IPS DF 6.9 (cell line): Measurements from ENCODE around the gene KCNJ8.

Source experiments
- DNase-seq: peaks from one replicate; pipeline ENCODE4 v3.0.0-alpha.2; 2013; ENCODE audit warnings: low read depth, low spot score
- H3K27ac ChIP-seq: one replicate; pipeline ENCODE4 v1.5.1; 2013; ENCODE audit warnings: low read length, control low read depth
- H3K27me3 ChIP-seq: 2 replicates; pipeline ENCODE4 v1.6.1; 2013; ENCODE audit warnings: mild to moderate bottlenecking, low read length; ENCODE audit not compliant: control insufficient read depth, insufficient read depth
- H3K36me3 ChIP-seq: 2 replicates; pipeline ENCODE4 v1.6.1; 2013; ENCODE audit warnings: low read length; ENCODE audit not compliant: control insufficient read depth, insufficient read depth
- H3K4me1 ChIP-seq: 2 replicates; pipeline ENCODE4 v1.6.1; 2013; ENCODE audit warnings: low read length; ENCODE audit not compliant: control insufficient read depth, insufficient read depth
- H3K4me3 ChIP-seq: 2 replicates; pipeline ENCODE4 v1.5.1; 2013; ENCODE audit warnings: mild to moderate bottlenecking, low read length
- H3K9me3 ChIP-seq: 2 replicates; pipeline ENCODE4 v1.6.1; 2013; ENCODE audit warnings: low read length, inconsistent platforms; ENCODE audit not compliant: control insufficient read depth, insufficient read depth
- WGBS: extraction: QIAGEN DNeasy Blood & Tissue Kit; methylation state at CpG from one replicate; pipeline ENCODE4 v1.1.7; 2013; ENCODE audit warnings: mixed read lengths, missing lambda C conversion rate; ENCODE audit not compliant: insufficient read length, insufficient coverage; 5-methylcytosine and 5-hydroxymethylcytosine counted together

Gene KCNJ8

DNA sequence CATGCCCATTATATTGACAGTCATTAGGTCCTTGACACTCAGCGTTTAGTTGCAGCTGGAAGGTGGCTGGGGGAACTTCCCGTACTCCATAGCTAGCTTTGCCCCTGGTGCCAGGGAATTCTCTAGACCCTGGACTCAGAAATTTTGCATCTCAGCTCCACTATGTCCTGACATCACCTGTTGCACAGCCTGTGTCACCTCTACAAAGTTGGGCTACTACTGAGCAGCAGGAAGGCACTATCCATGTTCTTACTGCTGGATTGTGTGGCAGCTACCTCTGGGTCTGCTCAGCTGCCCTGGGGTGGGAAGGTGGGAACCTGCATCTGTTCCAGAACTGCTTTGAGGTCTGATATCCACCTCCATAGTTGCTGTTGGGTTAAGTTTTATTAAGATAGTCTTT is 11.0 kb downstream of the KCNJ8 start:
- Histone ChIP-seq H3K36me3 (no peaks in the 10 kb centered on the region), H3K9me3 (no peaks in the 10 kb centered on the region), H3K4me3 (no peak overlapping the region), H3K4me1 (no peaks in the 10 kb centered on the region), H3K27ac (no peak overlapping the region), H3K27me3 (no peaks in the 10 kb centered on the region)
- no CpG with 5 or more reads among the region's 2 CpGs for WGBS
- no peak for DNase-seq

DNA sequence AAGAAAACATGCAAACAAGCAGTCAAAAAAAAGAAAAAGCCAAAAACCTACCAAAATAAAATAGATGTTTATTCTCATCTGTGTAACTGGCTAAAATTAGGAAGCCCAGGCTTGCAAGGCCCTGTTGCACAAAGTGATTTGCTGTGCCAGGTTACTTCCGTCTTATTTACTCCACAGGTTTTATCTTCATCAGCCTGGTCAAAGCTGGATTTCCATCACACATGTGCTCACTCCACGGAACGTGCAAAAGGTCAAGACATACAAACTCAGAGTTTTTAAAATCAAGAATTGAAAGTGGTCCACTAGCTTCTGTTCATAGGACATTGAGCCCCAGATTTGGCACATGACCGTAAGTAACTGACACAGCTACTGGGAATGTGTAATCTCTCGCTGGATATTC is 14.8 kb downstream of the KCNJ8 start:
- H3K4me1 ChIP-seq, result no peaks in the 10 kb centered on the region
- H3K9me3 ChIP-seq, result no peaks in the 10 kb centered on the region
- H3K36me3 ChIP-seq, result no peaks in the 10 kb centered on the region
- no peak overlapping the region for H3K27ac ChIP-seq
- no CpG with 5 or more reads among the region's 5 CpGs for WGBS
- H3K27me3 ChIP-seq, result no peaks in the 10 kb centered on the region
- no peak for DNase-seq
- no peak overlapping the region for H3K4me3 ChIP-seq

DNA sequence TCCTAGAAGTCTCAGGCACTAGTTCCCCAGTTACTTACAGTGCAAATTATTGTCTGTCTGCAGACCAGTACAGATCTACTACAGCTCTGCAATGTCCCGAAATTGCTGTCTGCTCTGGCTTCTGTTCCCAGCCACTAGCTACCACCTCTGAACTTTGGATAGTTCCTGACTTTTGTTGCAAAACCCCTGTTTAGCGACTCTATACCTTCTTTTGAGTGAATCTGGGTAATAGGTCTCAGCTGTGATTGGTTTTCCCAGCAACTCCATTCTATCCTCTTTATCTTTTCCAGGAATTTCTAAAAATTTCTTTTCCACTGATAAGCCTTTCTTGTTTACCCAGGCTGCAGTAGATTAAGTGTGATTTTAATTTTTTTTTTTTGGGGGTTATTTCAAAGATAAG is 16.8 kb downstream of the KCNJ8 start:
- Histone ChIP-seq H3K27me3 (no peaks in the 10 kb centered on the region), H3K4me3 (no peak overlapping the region), H3K4me1 (no peaks in the 10 kb centered on the region), H3K9me3 (no peaks in the 10 kb centered on the region), H3K27ac (no peak overlapping the region), H3K36me3 (no peaks in the 10 kb centered on the region)
- DNase-seq, result no peak
- no CpG with 5 or more reads among the region's 2 CpGs for WGBS

DNA sequence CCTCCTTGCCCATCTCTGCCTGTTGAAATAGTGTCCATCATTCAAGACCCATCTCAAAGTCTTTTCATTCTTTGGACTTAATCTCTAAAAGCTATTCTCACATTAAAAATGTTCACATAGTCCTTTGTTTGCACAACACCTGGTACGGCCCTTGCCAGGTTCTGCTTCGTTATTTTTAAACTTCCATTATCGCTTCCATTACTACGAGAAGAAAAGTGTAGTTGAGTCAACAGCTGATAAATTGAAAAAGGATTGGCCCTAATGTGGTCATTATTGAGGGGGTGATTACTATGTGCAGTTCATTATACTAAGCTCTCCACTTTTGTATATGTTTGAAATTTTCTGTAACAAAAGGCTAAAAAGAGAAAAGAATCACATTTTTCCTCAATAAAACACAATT is 17.8 kb downstream of the KCNJ8 start:
- no peak overlapping the region for H3K27ac ChIP-seq
- H3K4me1 ChIP-seq, result no peaks in the 10 kb centered on the region
- H3K36me3 ChIP-seq, result no peaks in the 10 kb centered on the region
- no peaks in the 10 kb centered on the region for H3K27me3 ChIP-seq
- H3K4me3 ChIP-seq, result no peak overlapping the region
- H3K9me3 ChIP-seq, result no peaks in the 10 kb centered on the region
- no peak for DNase-seq
- WGBS, result no CpG with 5 or more reads among the region's 4 CpGs

DNA sequence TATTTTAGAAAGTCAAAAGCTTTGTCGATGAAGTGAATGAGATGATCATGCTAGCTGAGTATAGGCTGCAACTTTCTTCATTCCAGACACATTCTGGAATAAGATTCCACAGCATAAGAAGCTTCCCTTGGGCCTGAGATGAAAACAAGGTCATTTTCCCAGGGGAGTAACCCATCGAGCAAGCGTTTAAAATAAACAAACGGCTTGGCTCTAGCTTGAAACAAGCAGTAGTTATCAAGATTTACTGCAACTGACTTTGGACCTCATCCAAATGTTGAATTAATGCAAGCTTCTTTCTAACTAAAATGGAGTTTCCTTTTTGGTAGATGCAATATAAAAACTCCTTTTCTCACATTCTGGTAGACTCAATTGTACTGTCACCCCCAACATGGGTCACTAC is 23.0 kb downstream of the KCNJ8 start:
- H3K9me3 ChIP-seq, result no peaks in the 10 kb centered on the region
- no peaks in the 10 kb centered on the region for H3K27me3 ChIP-seq
- H3K27ac ChIP-seq, result no peak overlapping the region
- DNase-seq, result no peak
- H3K4me3 ChIP-seq, result no peak overlapping the region
- no peaks in the 10 kb centered on the region for H3K36me3 ChIP-seq
- H3K4me1 ChIP-seq, result no peaks in the 10 kb centered on the region
- no CpG with 5 or more reads among the region's 4 CpGs for WGBS

DNA sequence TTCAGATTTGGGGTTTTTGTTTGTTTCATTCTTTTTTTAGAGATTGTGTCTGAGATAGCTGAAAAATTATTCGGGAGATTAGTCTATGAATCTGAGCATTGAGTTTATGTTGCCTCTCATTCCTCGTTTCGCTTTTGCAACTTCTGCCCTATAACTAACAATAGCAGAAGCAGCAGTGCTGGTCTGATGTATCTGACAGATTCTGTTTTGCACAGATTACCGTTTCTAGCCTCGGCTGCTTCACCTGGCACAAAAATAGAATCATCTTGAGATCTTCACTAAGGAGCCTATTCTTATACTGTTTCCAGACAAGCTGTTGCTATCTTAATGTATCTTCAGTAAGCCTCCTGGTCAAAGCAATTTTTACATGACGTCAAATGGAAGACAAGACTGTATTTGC is 29.2 kb downstream of the KCNJ8 start:
- Histone ChIP-seq H3K9me3 (no peaks in the 10 kb centered on the region), H3K4me1 (no peaks in the 10 kb centered on the region), H3K4me3 (no peak overlapping the region), H3K27ac (no peak overlapping the region), H3K27me3 (no peaks in the 10 kb centered on the region), H3K36me3 (no peaks in the 10 kb centered on the region)
- DNase-seq, result no peak
- no CpG with 5 or more reads among the region's 6 CpGs for WGBS

DNA sequence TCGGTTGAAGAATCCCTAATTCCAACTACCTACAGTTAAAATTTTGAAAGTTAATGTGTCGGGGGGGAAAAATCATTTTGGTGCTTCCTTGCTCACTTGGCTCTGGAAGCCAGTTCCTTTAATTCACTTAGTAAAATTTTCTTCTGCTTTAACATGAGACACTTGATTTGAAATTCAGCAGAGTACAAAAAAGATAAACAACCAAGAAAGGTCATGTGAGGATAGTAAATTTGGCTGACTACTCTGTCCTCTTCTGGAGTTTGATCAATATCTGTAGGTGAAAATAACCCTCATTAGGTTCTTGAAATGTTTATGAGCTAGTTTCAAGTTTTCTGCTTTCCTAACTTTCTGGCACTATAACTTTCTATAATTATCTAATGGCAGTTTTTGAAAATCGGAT is 43.4 kb downstream of the KCNJ8 start:
- H3K4me1 ChIP-seq, result no peaks in the 10 kb centered on the region
- H3K4me3 ChIP-seq, result no peak overlapping the region
- no CpG with 5 or more reads among the region's 3 CpGs for WGBS
- no peak for DNase-seq
- H3K36me3 ChIP-seq, result no peaks in the 10 kb centered on the region
- no peaks in the 10 kb centered on the region for H3K27me3 ChIP-seq
- H3K27ac ChIP-seq, result no peak overlapping the region
- no peaks in the 10 kb centered on the region for H3K9me3 ChIP-seq

DNA sequence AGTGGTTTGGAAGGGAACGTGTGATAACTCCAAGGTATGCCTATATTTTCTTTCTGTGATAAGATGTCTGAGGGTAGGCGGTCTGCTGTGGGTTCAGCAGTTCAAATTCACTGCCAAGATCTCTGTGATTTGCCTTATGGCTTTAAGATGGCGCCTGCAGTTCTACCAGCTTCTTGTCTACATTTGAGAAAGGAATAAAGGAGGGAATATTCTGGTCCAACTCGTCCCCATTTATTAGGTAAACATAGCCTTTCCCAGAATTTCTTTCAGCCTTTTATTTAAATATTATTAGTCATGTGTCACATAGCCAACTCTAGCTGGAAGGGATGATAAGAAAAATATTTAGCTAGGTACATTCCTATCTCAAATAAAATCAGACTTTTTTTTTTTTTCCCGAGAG is 48.8 kb downstream of the KCNJ8 start:
- no peaks in the 10 kb centered on the region for H3K27me3 ChIP-seq
- WGBS, result no CpG with 5 or more reads among the region's 5 CpGs

DNA sequence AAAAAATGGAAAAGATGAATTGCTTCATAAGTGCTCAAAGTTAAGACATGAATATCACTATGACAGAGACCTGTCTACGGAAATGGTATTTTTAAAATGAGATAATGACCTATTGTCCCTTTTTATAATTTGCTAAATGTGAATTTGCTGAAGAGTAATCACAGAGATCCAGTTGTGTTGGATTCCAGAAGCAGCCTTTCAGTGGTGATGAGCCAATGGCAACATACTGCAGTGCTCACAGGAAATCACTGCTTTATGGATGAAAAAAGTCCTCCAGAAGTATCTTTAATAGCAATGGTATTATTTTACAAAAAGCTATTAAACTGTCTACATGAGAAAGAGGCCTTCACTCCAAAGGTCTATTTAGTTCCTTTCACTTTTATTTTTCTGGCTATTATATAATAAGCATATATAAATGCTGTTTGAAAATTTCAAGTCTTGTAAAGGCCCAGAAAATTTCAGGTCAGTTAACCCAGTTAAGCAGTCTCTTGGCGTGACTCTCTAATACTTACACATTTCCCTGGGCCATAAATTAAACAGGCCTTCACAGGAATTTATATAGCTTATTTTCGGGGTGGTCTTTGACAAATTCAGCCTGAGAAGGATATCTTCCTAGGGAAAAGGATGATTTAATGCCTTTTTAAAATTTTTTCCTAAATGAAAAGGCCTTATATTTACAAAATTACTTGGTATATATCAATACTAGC is 55.4 kb downstream of the KCNJ8 start:
- no peak for DNase-seq
- no CpG with 5 or more reads among the region's 3 CpGs for WGBS

More for the DNA sequence above, 48.8 kb downstream of the KCNJ8 start:
- H3K4me1 ChIP-seq, result no peaks in the 10 kb centered on the region
- H3K36me3 ChIP-seq, result no peaks in the 10 kb centered on the region
- no peak overlapping the region for H3K27ac ChIP-seq
- H3K9me3 ChIP-seq, result no peaks in the 10 kb centered on the region
- no peak overlapping the region for H3K4me3 ChIP-seq
- DNase-seq, result no peak

DNA sequence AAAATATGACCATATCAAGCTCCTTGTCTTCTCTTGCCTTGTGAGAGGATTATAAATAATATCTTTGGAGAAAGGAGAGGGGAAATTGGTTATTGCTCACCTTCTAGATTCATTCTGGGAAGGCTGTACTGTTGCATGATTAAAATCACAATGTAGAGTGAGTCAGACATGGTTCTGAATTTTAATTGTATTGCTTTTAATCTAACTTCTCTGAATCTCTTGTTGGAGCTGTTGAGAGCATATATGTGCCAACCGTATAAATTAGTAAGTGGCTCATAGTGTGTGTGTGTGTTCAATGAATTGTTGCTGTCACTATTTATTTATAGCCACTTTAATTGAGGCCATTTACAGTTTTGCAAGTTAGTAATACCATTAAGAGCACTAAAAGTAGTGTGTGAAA is 56.1 kb downstream of the KCNJ8 start:
- no peaks in the 10 kb centered on the region for H3K4me1 ChIP-seq
- no peak overlapping the region for H3K27ac ChIP-seq
- no peaks in the 10 kb centered on the region for H3K9me3 ChIP-seq
- no peak overlapping the region for H3K4me3 ChIP-seq
- no peak for DNase-seq
- no peaks in the 10 kb centered on the region for H3K36me3 ChIP-seq
- WGBS, result no CpG with 5 or more reads among the region's 1 CpG
- no peaks in the 10 kb centered on the region for H3K27me3 ChIP-seq

More for the DNA sequence above, 55.4 kb downstream of the KCNJ8 start:
- Histone ChIP-seq H3K27ac (no peak overlapping the region), H3K36me3 (no peaks in the 10 kb centered on the region), H3K4me3 (no peak overlapping the region), H3K4me1 (no peaks in the 10 kb centered on the region), H3K9me3 (no peaks in the 10 kb centered on the region), H3K27me3 (no peaks in the 10 kb centered on the region)

DNA sequence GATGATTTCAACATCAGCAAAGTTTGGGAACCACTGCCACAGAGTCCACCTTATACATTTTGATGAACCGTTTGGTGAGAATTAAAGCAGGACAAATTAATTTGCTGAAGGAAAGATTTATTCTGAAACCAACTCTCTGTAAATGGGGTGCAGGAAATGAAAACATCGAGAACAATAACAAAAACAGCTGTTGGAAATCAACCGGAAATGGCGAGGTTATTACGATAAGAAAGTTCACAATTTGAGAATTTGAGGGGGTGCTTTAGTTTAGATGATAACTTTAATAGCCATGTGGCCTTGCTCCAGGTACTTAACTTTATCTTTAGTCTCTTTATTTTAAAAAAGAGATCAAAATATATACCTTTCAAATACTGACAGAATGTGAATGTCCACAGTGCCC is 56.7 kb downstream of the KCNJ8 start:
- H3K4me3 ChIP-seq, result no peak overlapping the region
- H3K4me1 ChIP-seq, result no peaks in the 10 kb centered on the region
- H3K27me3 ChIP-seq, result no peaks in the 10 kb centered on the region
- H3K9me3 ChIP-seq, result no peaks in the 10 kb centered on the region
- 100% methylated on average over 2 of the region's 5 CpGs for WGBS
- no peak overlapping the region for H3K27ac ChIP-seq
- no peaks in the 10 kb centered on the region for H3K36me3 ChIP-seq
- no peak for DNase-seq
